ENCODE measurements around the gene NIT1. TPM values are rescaled to one million over a fixed set of nuclear protein-coding genes. Genes with fewer than 3 reads are reported as not detected.
A peak's percentile ranks its signal among the peaks of the same experiment; 100 is the strongest.

The NIT1 gene
- total RNA-seq, 5 donors from 2014 or later (not counting 1 experiment from before 2014, with no cell fraction given) = 23.4 to 44.7 (median 41.7) TPM

- no peaks in the 10 kb centered on the region for H3K27me3 Mint-ChIP-seq
- ATAC-seq (replicated peaks in 1 of 4) (no peak), DNase-seq (no peak)
- H3K9me3 ChIP-seq = no peaks in the 10 kb centered on the region
- ChIA-PET CTCF (no interaction called here), POLR2A (interaction anchor here in 1 of 2 donors (1.2 kb wide), 1 partner anchor 11 kb away, joined by 4 read pairs; no protein-coding TSS in a partner anchor)
- no peak overlapping the region for H3K4me3 ChIP-seq (ENCODE audit: control insufficient read depth in 1 of 2, extremely low read depth in 1 of 2, low read length in 1 of 2)
- WGBS (ENCODE audit: insufficient coverage) = 95% methylated on average over 8 of the region's 9 CpGs
- no peaks in the 10 kb centered on the region for H3K9me3 Mint-ChIP-seq
- no peaks in the 10 kb centered on the region for H3K27me3 ChIP-seq (replicated peaks in 1 of 2; ENCODE audit: control insufficient read depth in 2 of 2, extremely low read depth in 1 of 2, insufficient read depth in 2 of 2, low read length in 1 of 2)
- H3K4me3 Mint-ChIP-seq = peak overlapping the region in 2 of 3 donors; percentile 65 to 72
- peaks cover 19 to 59% of the 10 kb centered on the region in 2 donors for H3K36me3 ChIP-seq (ENCODE audit: control insufficient read depth in 2 of 2, extremely low read depth in 1 of 2, insufficient read depth in 1 of 2, low read length in 1 of 2)
- H3K36me3 Mint-ChIP-seq = peaks cover 32% of the 10 kb centered on the region
- peaks cover 39 to 52% (median 49%) of the 10 kb centered on the region in 3 donors for H3K4me1 Mint-ChIP-seq
- peaks cover 7 to 32% of the 10 kb centered on the region in 2 experiments for H3K4me1 ChIP-seq (ENCODE audit: control insufficient read depth in 1 of 2, extremely low read depth in 1 of 2, insufficient read depth in 2 of 2, low read length in 2 of 2)
- no peak overlapping the region for H3K27ac ChIP-seq (ENCODE audit: low read length)
- peak overlapping the region in 1 of 2 donors; percentile 48 for H3K27ac Mint-ChIP-seq
Observed at GRCh38 chr1:161168906-161169305, 51.0 kb downstream of the NIT1 start.

Other genes starting within 250 kb of the NIT1 start
- gene ITLN1, start 232.9 kb upstream of the NIT1 start, total RNA-seq = not detected
- gene ITLN2, start 163.3 kb upstream of the NIT1 start, total RNA-seq = not detected
- gene F11R, start 97.0 kb upstream of the NIT1 start, total RNA-seq = 10 to 100 TPM; 14.6 to 21.0 (median 18.7) TPM
- 100 to 1,000 TPM in 2 of 5 donors, 10 to 100 TPM in 3; 39.9 to 130 (median 94.8) TPM for gene TSTD1, start 79.1 kb upstream of the NIT1 start, total RNA-seq
- gene USF1, start 72.1 kb upstream of the NIT1 start, total RNA-seq = 10 to 100 TPM; 65.4 to 96.1 (median 92.2) TPM
- gene ARHGAP30, start 48.2 kb upstream of the NIT1 start, total RNA-seq = 100 to 1,000 TPM; 193 to 299 (median 279) TPM
- gene NECTIN4, start 28.5 kb upstream of the NIT1 start, total RNA-seq = under 1 TPM in 1 of 5 donors, not detected in 4; 0.06 TPM
- gene KLHDC9, start 19.7 kb upstream of the NIT1 start, total RNA-seq = 1 to 10 TPM in 1 of 5 donors, under 1 TPM in 2, not detected in 2; 0.82 to 1.6 (median 0.86) TPM
- 10 to 100 TPM; 32.4 to 48.3 (median 42.1) TPM for gene PFDN2, start 68 bp upstream of the NIT1 start, total RNA-seq
- gene DEDD, start 14.6 kb downstream of the NIT1 start, total RNA-seq = 10 to 100 TPM; 34.3 to 43.6 (median 40.6) TPM
- 100 to 1,000 TPM in 2 of 5 donors, 10 to 100 TPM in 3; 82.9 to 109 (median 93.8) TPM for gene UFC1, start 35.9 kb downstream of the NIT1 start, total RNA-seq
- 10 to 100 TPM; 37.4 to 69.0 (median 59.5) TPM for gene USP21, start 41.4 kb downstream of the NIT1 start, total RNA-seq
- gene PPOX, start 48.3 kb downstream of the NIT1 start, total RNA-seq = 10 to 100 TPM; 38.3 to 85.4 (median 69.2) TPM
- 10 to 100 TPM; 48.4 to 77.8 (median 69.3) TPM for gene B4GALT3, start 59.4 kb downstream of the NIT1 start, total RNA-seq
- 1 to 10 TPM in 4 of 5 donors, under 1 TPM in 1; 0.86 to 1.8 (median 1.4) TPM for gene ADAMTS4, start 80.9 kb downstream of the NIT1 start, total RNA-seq
- 10 to 100 TPM; 57.3 to 92.2 (median 88.2) TPM for gene NDUFS2, start 84.3 kb downstream of the NIT1 start, total RNA-seq
- gene FCER1G, start 97.2 kb downstream of the NIT1 start, total RNA-seq = 1 to 10 TPM; 2.5 to 5.2 (median 3.5) TPM
- gene APOA2, start 105.5 kb downstream of the NIT1 start, total RNA-seq = 1 to 10 TPM in 3 of 5 donors, not detected in 2; 2.2 to 5.5 (median 3.7) TPM
- 10 to 100 TPM in 4 of 5 donors, 1 to 10 TPM in 1; 6.3 to 12.2 (median 11.0) TPM for gene TOMM40L, start 108.0 kb downstream of the NIT1 start, total RNA-seq
- gene NR1I3, start 120.1 kb downstream of the NIT1 start, total RNA-seq = not detected
- not detected for gene PCP4L1, start 140.6 kb downstream of the NIT1 start, total RNA-seq
- gene MPZ, start 191.9 kb downstream of the NIT1 start, total RNA-seq = 1 to 10 TPM; 3.4 to 7.9 (median 6.1) TPM
- 100 to 1,000 TPM in 3 of 5 donors, 10 to 100 TPM in 2; 86.4 to 106 (median 103) TPM for gene SDHC, start 196.3 kb downstream of the NIT1 start, total RNA-seq
- not detected for gene CFAP126, start 249.8 kb downstream of the NIT1 start, total RNA-seq